GM19238 (cell line): ENCODE results near the gene OR52A1.
"Not testable (repeated sequence)": the region's sequence is repeated elsewhere in the genome, so short reads cannot be mapped to it uniquely, and the experiment has no call there.

Experiments used
- DNase-seq: peaks from one replicate; pipeline ENCODE4 v3.0.0; 2011; ENCODE audit warnings: low spot score; ENCODE audit not compliant: insufficient read length

OR52A1 gene

GRCh38 chr11:5154657-5155056 is at the start of gene OR52A1:
OR52A1 (minus strand) TSS chr11:5154757; CDS start chr11:5152369, 2,388 bp downstream.
- no peak for DNase-seq

- no peak for DNase-seq
Observed at GRCh38 chr11:5203366-5203765, 48.8 kb upstream of the OR52A1 start.

GRCh38 chr11:5200582-5200981 is 46.0 kb upstream of the OR52A1 start, which contains the start of gene OR51V1:
OR51V1 (minus strand) TSS chr11:5200682; CDS start chr11:5200682, 0 bp downstream.
- DNase-seq, result no peak

GRCh38 chr11:5198285-5198684 is 43.7 kb upstream of the OR52A1 start:
- no peak for DNase-seq

- no peak for DNase-seq
Observed at GRCh38 chr11:5197536-5197935, 43.0 kb upstream of the OR52A1 start.

GRCh38 chr11:5196731-5197130 is 42.2 kb upstream of the OR52A1 start:
- no peak for DNase-seq

- no peak for DNase-seq
Observed at GRCh38 chr11:5196067-5196466, 41.5 kb upstream of the OR52A1 start.

GRCh38 chr11:5192738-5193137 is 38.2 kb upstream of the OR52A1 start:
- no peak for DNase-seq

GRCh38 chr11:5188201-5188600 is 33.6 kb upstream of the OR52A1 start:
- no peak for DNase-seq

- no peak for DNase-seq
Observed at GRCh38 chr11:5178046-5178837, 23.7 kb upstream of the OR52A1 start.

GRCh38 chr11:5174934-5175333 is 20.4 kb upstream of the OR52A1 start:
- DNase-seq, result no peak

- no peak for DNase-seq
Observed at GRCh38 chr11:5171856-5172255, 17.3 kb upstream of the OR52A1 start.

- DNase-seq, result not testable (repeated sequence)
Observed at GRCh38 chr11:5165898-5166297, 11.3 kb upstream of the OR52A1 start.

- not testable (repeated sequence) for DNase-seq
Observed at GRCh38 chr11:5164807-5165206, 10.2 kb upstream of the OR52A1 start.

- DNase-seq, result not testable (repeated sequence)
Observed at GRCh38 chr11:5161045-5161444, 6.5 kb upstream of the OR52A1 start.

GRCh38 chr11:5160217-5160616 is 5.7 kb upstream of the OR52A1 start:
- DNase-seq, result not testable (repeated sequence)

GRCh38 chr11:5159806-5160205 is 5.2 kb upstream of the OR52A1 start:
- DNase-seq, result no peak

GRCh38 chr11:5153574-5154431 is 754 bp downstream of the OR52A1 start:
- no peak for DNase-seq

GRCh38 chr11:5151713-5152153 is 2.8 kb downstream of the OR52A1 start:
- DNase-seq, result no peak

- DNase-seq, result not testable (repeated sequence)
Observed at GRCh38 chr11:5144206-5144605, 10.4 kb downstream of the OR52A1 start.

GRCh38 chr11:5137996-5138395 is 16.6 kb downstream of the OR52A1 start, which contains the start of gene OR52A5:
OR52A5 (minus strand) TSS chr11:5138356; CDS start chr11:5132642, 5,714 bp downstream.
- DNase-seq, result no peak

GRCh38 chr11:5137014-5137413 is 17.5 kb downstream of the OR52A1 start:
- no peak for DNase-seq
